Activated CD4-positive, alpha-beta T cell treated with anti-CD3 and anti-CD28 coated beads for 36 hours (primary cell): Measurements from ENCODE around the gene THTPA. TPM values are rescaled to one million over a fixed set of nuclear protein-coding genes. Genes with fewer than 3 reads are reported as not detected.

Source experiments
- ATAC-seq: fragments of 200-7000 bp; cut with Tn5 transposase; one replicate; pipeline ENCODE4 v1.10.0; 2021; ENCODE audit warnings: mild to moderate bottlenecking, moderate library complexity
- CTCF ChIA-PET: fragments of 350-600 bp; sonication (Branson Sonifier 250); formaldehyde crosslinking; loops from one replicate; lab custom pipeline; 2021; ENCODE audit warnings: antibody characterized with exemption; lab: Charles Lee
- POLR2A ChIA-PET: fragments of 350-600 bp; sonication (Branson Sonifier 250); formaldehyde crosslinking; loops from one replicate; lab custom pipeline; 2021; ENCODE audit warnings: antibody characterized with exemption, inconsistent platforms; lab: Charles Lee
- DNase-seq: peaks from one replicate; pipeline ENCODE4 v3.0.0-alpha.2; 2020
- H3K27ac Mint-ChIP-seq: one replicate; pipeline ENCODE4 v1.8.0; 2021; ENCODE audit warnings: mixed read lengths
- H3K27me3 Mint-ChIP-seq: one replicate; pipeline ENCODE4 v1.8.0; 2021; ENCODE audit warnings: mixed read lengths
- H3K36me3 Mint-ChIP-seq: one replicate; pipeline ENCODE4 v1.8.0; 2021; ENCODE audit warnings: low read depth, mixed read lengths
- H3K4me1 Mint-ChIP-seq: one replicate; pipeline ENCODE4 v1.8.0; 2021; ENCODE audit warnings: mixed read lengths
- H3K4me3 Mint-ChIP-seq: one replicate; pipeline ENCODE4 v1.8.0; 2021; ENCODE audit warnings: mild to moderate bottlenecking, moderate library complexity, mixed read lengths
- H3K9me3 Mint-ChIP-seq: one replicate; pipeline ENCODE4 v1.8.0; 2021; ENCODE audit warnings: low read depth, mixed read lengths
- intact Hi-C, 2 experiments: fragments of 100-400 bp; cut with DNase I in 1 of 2; cut with micrococcal nuclease in 1 of 2; formaldehyde crosslinking; loops; one replicate each; pipeline versions ENCODE4 v1.14.2 to v1.15.1; 2022 to 2024; cut with DNase I, micrococcal nuclease
- total RNA-seq, 2 experiments: library from RNA; stranded (reverse); gene quantifications; one replicate each; pipeline ENCODE4 v1.2.3, GENCODE V29; 2021

THTPA gene
- total RNA-seq: 1 to 10 TPM; 8.3 to 8.5 TPM

GRCh38 chr14:23555882-23556699 lies at the start of gene THTPA:
Gene THTPA, plus strand, starts transcription at chr14:23556271. Its CDS starts 487 bp downstream, at chr14:23556758.
- Mint-ChIP-seq H3K9me3 (no peaks in the 10 kb centered on the region), H3K27me3 (no peaks in the 10 kb centered on the region), H3K27ac (peak within 1 kb of the TSS; percentile 93), H3K36me3 (peaks cover 24% of the 10 kb centered on the region), H3K4me3 (peak within 1 kb of the TSS; percentile 95), H3K4me1 (peaks cover 36% of the 10 kb centered on the region)
- ATAC-seq (peak; percentile 83), DNase-seq (peak; percentile 96)
- POLR2A ChIA-PET: interaction anchor here (0.5 to 0.9 kb wide), 6 partner anchors 11 to 484 kb away, joined by 3 to 4 read pairs (median 4); no protein-coding TSS in a partner anchor
- intact Hi-C loops: loop anchor here (1.0 to 10.0 kb wide), 8 partner anchors 11 to 886 kb away; partner anchors contain the start of genes NGDN (in 2 of the 2), PABPN1 (in 2 of the 2), ACIN1 (in 1 of the 2) and AP1G2 (in 1 of the 2)
- CTCF ChIA-PET: interaction anchor here (0.7 to 8.9 kb wide), 7 partner anchors 11 to 262 kb away, joined by 3 to 150 read pairs (median 4); partner anchors contain the start of gene AP1G2

- H3K36me3 Mint-ChIP-seq: no peaks in the 10 kb centered on the region
- DNase-seq (peak; percentile 44), ATAC-seq (peak; percentile 44)
- intact Hi-C loops: no loop called here
- CTCF ChIA-PET: interaction anchor here (0.5 to 0.6 kb wide), 2 partner anchors 18 to 619 kb away, joined by 3 read pairs; no protein-coding TSS in a partner anchor
- peak overlapping the region; percentile 59 for H3K4me3 Mint-ChIP-seq
- POLR2A ChIA-PET: no interaction called here
- H3K27ac Mint-ChIP-seq: peak overlapping the region; percentile 77
- H3K27me3 Mint-ChIP-seq: no peaks in the 10 kb centered on the region
- no peaks in the 10 kb centered on the region for H3K9me3 Mint-ChIP-seq
- peaks cover 8% of the 10 kb centered on the region for H3K4me1 Mint-ChIP-seq
Observed at GRCh38 chr14:23512156-23512555, 43.9 kb upstream of the THTPA start.

- H3K27me3 Mint-ChIP-seq: no peaks in the 10 kb centered on the region
- no peak overlapping the region for H3K4me3 Mint-ChIP-seq
- ChIA-PET CTCF (interaction anchor here (0.5 kb wide), 1 partner anchor 76 kb away, joined by 4 read pairs; no protein-coding TSS in a partner anchor), POLR2A (no interaction called here)
- ATAC-seq: no peak
- no peaks in the 10 kb centered on the region for H3K36me3 Mint-ChIP-seq
- no peak for DNase-seq
- no peaks in the 10 kb centered on the region for H3K9me3 Mint-ChIP-seq
- peaks cover 8% of the 10 kb centered on the region for H3K4me1 Mint-ChIP-seq
- intact Hi-C loops: no loop called here
- H3K27ac Mint-ChIP-seq: no peak overlapping the region
Observed at GRCh38 chr14:23513005-23513817, 42.9 kb upstream of the THTPA start.

GRCh38 chr14:23513818-23514643 lies 42.0 kb upstream of the THTPA start:
- intact Hi-C loops: no loop called here
- H3K4me1 Mint-ChIP-seq: peaks cover 8% of the 10 kb centered on the region
- DNase-seq: no peak
- ChIA-PET CTCF (no interaction called here), POLR2A (no interaction called here)
- no peak overlapping the region for H3K4me3 Mint-ChIP-seq
- H3K9me3 Mint-ChIP-seq: no peaks in the 10 kb centered on the region
- no peaks in the 10 kb centered on the region for H3K27me3 Mint-ChIP-seq
- no peak overlapping the region for H3K27ac Mint-ChIP-seq
- no peak for ATAC-seq
- no peaks in the 10 kb centered on the region for H3K36me3 Mint-ChIP-seq

GRCh38 chr14:23514644-23514957 lies 41.5 kb upstream of the THTPA start:
- no peaks in the 10 kb centered on the region for H3K36me3 Mint-ChIP-seq
- no peak overlapping the region for H3K27ac Mint-ChIP-seq
- POLR2A ChIA-PET: no interaction called here
- H3K4me3 Mint-ChIP-seq: no peak overlapping the region
- H3K4me1 Mint-ChIP-seq: peaks cover 8% of the 10 kb centered on the region
- intact Hi-C loops: no loop called here
- DNase-seq: no peak
- CTCF ChIA-PET: no interaction called here
- H3K9me3 Mint-ChIP-seq: no peaks in the 10 kb centered on the region
- no peak for ATAC-seq
- H3K27me3 Mint-ChIP-seq: no peaks in the 10 kb centered on the region

- H3K36me3 Mint-ChIP-seq: no peaks in the 10 kb centered on the region
- POLR2A ChIA-PET: no interaction called here
- H3K9me3 Mint-ChIP-seq: no peaks in the 10 kb centered on the region
- no peak overlapping the region for H3K4me3 Mint-ChIP-seq
- ATAC-seq: no peak
- no peaks in the 10 kb centered on the region for H3K4me1 Mint-ChIP-seq
- intact Hi-C loops: no loop called here
- H3K27me3 Mint-ChIP-seq: no peaks in the 10 kb centered on the region
- no peak overlapping the region for H3K27ac Mint-ChIP-seq
- CTCF ChIA-PET: interaction anchor here (0.9 to 1.2 kb wide), 2 partner anchors 20 to 41 kb away, joined by 3 to 4 read pairs; no protein-coding TSS in a partner anchor
- DNase-seq: no peak
Observed at GRCh38 chr14:23517650-23518326, 38.3 kb upstream of the THTPA start.

GRCh38 chr14:23518709-23519108 lies 37.4 kb upstream of the THTPA start:
- DNase-seq: no peak
- Mint-ChIP-seq H3K9me3 (no peaks in the 10 kb centered on the region), H3K4me3 (no peak overlapping the region)

GRCh38 chr14:23520899-23521533 lies 35.1 kb upstream of the THTPA start:
- no peak for DNase-seq
- intact Hi-C loops: no loop called here
- POLR2A ChIA-PET: no interaction called here

More at GRCh38 chr14:23518709-23519108, 37.4 kb upstream of the THTPA start:
- Mint-ChIP-seq H3K27ac (no peak overlapping the region), H3K4me1 (no peaks in the 10 kb centered on the region), H3K36me3 (no peaks in the 10 kb centered on the region), H3K27me3 (no peaks in the 10 kb centered on the region)
- ChIA-PET CTCF (interaction anchor here (0.9 kb wide), 1 partner anchor 40 kb away, joined by 4 read pairs; no protein-coding TSS in a partner anchor), POLR2A (no interaction called here)
- intact Hi-C loops: no loop called here
- ATAC-seq: no peak

GRCh38 chr14:23521785-23522640 lies 34.1 kb upstream of the THTPA start:
- CTCF ChIA-PET: interaction anchor here (0.8 kb wide), 1 partner anchor 37 kb away, joined by 3 read pairs; no protein-coding TSS in a partner anchor
- Mint-ChIP-seq H3K4me1 (no peaks in the 10 kb centered on the region), H3K4me3 (no peak overlapping the region), H3K9me3 (no peaks in the 10 kb centered on the region), H3K36me3 (no peaks in the 10 kb centered on the region), H3K27ac (no peak overlapping the region), H3K27me3 (no peaks in the 10 kb centered on the region)
- POLR2A ChIA-PET: no interaction called here
- ATAC-seq (no peak), DNase-seq (no peak)
- intact Hi-C loops: no loop called here

More at GRCh38 chr14:23520899-23521533, 35.1 kb upstream of the THTPA start:
- H3K27ac Mint-ChIP-seq: no peak overlapping the region
- H3K36me3 Mint-ChIP-seq: no peaks in the 10 kb centered on the region
- H3K4me1 Mint-ChIP-seq: no peaks in the 10 kb centered on the region
- CTCF ChIA-PET: interaction anchor here (0.5 to 1.7 kb wide), 3 partner anchors 18 to 38 kb away, joined by 3 to 6 read pairs (median 3); no protein-coding TSS in a partner anchor
- no peak for ATAC-seq
- no peaks in the 10 kb centered on the region for H3K27me3 Mint-ChIP-seq
- no peak overlapping the region for H3K4me3 Mint-ChIP-seq
- H3K9me3 Mint-ChIP-seq: no peaks in the 10 kb centered on the region
